Measurements from ENCODE around the gene RIOK1.
"Not testable (repeated sequence)": the region's sequence is repeated elsewhere in the genome, so short reads cannot be mapped to it uniquely, and the experiment has no call there.

The RIOK1 gene

DNA sequence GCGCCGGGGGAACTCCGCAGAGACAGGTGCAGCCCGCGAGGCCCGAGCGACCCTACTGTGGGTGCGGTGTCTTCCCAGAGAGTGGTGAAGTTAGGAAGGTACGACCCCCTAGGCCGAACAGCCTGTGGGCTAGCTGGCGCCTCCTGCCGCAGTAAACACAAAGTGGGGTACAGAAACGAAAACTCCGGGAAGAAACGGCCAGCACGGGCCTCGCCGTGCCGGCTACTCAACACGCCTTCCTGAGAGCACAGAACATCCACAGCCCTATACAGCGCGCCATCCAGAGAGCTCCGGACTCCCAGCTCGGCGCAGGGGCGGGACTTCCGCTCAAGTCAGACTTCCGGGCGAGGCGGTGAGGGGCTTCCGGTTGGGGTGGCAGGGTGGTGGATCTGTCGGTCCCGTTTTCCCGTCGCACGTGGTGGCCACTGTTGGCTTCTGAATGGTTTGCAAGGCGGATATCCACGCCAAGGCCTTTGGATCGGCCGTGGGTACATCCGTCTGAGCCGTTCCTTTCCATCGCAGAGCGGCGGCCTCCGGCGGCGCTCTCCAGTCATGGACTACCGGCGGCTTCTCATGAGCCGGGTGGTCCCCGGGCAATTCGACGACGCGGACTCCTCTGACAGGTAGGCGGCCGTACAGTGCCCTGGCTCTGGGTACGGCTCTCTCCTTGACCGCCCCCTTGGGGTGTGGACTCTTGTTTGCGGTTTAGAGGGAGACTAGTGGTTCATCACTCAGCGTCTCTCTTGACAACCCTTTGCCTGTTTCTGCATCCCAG, at the start of gene RIOK1, which contains the start of gene CAGE1:
RIOK1 (plus strand) TSS at position 358 of the 775 bp plus-strand sequence; CDS start at position 553, 195 bp downstream.
CAGE1 (minus strand) TSS at position 292 of the 775 bp plus-strand sequence. CDS start 2,569 bp downstream, outside the sequence.
- DNase-seq (ENCODE audit: low read depth, low spot score), result peak; percentile 90

DNA sequence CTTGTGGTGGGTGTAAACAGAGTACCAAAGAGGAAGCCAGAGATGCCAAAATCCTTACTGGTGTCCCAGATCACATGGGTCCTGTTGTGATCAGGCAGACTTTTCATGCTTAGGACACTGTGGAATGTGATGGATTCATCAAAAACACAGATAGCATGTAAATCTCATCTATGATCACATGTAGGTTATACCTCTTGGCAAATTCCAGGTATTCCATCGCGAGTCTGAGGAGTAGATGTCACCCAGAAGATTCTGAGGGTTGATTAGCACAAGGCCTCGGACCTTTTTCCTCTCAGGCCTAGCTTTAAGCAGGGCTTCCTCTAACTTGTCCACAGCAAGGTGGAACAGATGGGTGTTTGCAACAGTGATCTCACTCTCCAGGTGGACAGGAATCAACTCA, 48.3 kb upstream of the RIOK1 start:
- no peak for DNase-seq (ENCODE audit: low read depth, low spot score)

DNA sequence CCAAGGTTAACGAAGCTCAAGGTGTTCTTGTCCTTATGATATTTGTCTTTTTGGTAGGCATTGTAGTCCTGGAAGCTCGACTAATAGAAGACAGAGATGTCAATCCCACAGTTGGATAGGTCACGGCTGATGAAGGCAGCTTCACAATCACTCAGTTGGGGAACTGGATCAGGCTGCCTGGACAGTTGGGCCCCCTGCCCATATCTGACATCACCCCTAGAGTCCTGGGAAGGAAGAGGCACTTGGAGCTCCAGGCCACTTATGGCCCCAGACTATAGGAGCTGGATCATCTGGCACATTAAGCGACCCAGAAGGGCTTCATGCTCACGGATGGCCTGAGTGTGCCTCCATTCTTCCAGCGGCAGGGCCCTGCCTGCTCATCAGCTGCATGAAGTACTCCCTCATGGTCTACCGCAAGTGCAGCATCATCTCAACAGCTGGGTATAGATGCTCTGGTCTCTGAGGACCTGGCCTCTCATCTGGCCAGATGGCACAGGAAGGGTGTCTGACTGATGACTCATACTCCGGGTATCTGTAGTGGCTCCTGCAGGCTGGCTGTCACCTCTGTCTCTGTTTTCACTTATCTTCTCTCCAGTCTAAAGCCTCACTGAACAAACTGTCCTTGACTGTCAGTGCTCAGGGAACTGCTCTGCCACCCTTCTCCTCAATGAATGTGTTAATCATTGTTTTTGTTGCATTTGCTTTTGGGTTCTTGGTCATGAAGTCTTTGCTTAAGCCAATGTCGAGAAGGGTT, 47.4 kb upstream of the RIOK1 start:
- DNase-seq (ENCODE audit: low read depth, low spot score), result no peak

DNA sequence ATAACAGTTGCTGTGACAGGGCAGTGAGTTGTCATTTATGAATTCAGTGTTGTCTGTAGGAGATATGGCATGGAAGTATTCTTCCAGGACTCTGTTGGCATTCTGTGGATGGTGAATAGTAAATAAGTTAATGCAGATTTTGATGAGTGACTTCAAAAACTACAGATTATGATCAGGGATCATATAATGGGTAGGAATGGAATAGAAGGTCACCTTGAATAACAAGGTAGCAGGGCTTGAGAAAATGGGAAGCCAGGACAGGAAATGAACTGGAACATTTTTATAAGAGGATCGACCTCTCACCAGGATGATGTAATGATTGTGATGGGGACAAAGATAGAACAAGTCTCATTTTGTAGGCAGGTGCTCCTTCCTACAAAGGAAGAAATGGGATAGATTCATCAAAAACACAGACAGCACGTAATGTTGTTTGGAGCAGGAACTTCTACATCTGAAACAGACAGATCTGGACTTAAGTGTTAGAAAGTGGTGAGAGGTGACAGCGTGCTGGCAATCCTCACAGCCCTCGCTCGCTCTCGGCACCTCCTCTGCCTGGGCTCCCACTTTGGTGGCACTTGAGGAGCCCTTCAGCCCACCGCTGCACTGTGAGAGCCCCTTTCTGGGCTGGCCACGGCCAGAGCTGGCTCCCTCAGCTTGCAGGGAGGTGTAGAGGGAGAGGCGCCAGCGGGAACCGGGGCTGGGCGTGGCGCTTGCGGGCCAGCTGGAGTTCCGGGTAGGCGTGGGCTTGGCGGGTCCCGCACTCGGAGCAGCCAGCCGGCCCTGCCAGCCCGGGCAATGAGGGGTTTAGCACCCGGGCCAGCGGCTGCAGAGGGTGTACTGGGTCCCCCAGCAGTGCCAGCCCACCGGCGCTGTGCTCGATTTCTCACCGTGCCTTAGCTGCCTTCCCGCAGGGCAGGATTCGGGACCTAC, 45.8 kb upstream of the RIOK1 start:
- DNase-seq (ENCODE audit: low read depth, low spot score), result no peak

DNA sequence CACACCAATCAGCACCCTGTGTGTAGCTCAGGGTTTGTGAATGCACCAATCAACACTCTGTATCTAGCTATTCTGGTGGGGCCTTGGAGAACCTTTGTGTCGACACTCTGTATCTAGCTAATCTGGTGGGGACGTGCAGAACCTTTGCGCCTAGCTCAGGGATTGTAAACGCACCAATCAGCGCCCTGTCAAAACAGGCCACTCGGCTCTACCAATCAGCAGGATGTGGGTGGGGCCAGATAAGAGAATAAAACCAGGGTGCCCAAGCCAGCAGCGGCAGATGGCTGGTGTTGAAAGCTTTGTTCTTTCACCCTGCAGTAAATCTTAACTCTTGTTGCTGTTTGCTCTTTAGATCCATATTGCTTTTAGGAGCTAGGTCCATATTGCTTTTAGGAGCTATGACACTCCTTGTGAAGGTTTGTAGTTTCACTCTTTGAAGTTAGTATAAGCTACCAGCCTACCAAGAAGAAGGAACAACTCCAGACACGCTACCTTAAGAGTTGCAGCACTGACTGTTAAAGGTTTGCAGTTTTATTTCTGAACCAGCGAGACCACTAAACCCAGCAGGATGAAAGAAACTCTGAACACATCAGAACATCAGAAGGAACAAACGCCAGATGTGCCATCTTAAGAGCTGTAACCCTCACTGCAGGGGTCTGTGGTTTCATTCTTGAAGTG, 44.7 kb upstream of the RIOK1 start:
- DNase-seq (ENCODE audit: low read depth, low spot score), result not testable (repeated sequence)

DNA sequence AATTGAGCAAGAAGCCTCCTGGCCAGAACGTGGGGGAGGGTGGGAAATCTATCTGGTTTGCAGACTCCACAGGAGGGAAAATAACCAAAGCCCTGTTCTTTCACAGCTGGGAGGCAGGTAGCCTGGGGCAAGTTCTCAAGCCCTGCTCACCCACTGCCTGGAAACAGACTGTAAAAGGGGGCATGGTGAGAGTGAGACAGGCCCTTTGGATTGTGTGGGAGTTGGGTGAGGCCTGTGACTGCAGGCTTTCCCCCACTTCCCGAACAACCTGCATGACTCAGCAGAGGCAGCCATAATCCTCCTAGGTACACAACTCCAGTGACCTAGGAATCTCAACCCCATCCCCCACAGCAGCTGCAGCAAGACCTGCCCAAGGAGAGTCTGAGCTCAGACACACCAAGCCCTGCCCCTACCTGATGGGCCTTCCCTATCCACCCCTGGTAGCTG, 42.0 kb upstream of the RIOK1 start:
- DNase-seq (ENCODE audit: low read depth, low spot score), result not testable (repeated sequence)

DNA sequence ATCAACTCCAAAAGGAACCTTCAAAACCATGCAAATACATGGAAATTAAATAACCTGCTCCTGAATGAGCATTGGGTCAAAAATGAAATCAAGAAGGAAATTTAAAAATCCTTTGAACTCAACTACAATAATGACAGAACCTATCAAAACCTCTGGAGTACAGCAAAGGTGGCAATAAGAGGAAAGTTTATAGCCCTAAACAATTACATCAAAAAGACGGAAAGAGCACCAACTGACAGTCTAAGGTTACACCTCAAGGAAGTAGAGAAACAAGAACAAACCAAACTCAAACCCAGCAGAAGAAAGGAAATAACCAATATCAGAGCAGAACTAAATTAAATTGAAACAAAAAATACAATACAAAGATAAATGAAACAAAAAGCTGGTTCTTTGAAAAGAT, 39.0 kb upstream of the RIOK1 start:
- not testable (repeated sequence) for DNase-seq (ENCODE audit: low read depth, low spot score)

DNA sequence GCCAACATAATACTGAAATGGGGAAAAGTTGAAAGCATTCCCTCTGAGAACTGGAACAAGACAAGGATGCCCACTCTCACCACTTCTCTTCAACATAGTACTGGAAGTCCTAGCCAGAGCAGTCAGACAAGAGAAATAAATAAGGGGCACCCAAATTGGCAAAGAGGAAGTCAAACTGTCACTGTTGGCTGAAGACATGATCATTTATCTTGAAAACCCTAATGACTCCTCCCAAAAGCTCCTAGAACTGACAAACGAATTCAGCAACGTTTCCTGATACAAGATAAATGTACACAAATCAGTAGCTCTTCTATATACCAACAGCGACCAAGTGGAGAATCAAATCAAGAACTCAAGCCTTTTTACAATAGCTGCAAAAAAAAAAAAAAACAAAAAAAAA, 37.7 kb upstream of the RIOK1 start:
- not testable (repeated sequence) for DNase-seq (ENCODE audit: low read depth, low spot score)

DNA sequence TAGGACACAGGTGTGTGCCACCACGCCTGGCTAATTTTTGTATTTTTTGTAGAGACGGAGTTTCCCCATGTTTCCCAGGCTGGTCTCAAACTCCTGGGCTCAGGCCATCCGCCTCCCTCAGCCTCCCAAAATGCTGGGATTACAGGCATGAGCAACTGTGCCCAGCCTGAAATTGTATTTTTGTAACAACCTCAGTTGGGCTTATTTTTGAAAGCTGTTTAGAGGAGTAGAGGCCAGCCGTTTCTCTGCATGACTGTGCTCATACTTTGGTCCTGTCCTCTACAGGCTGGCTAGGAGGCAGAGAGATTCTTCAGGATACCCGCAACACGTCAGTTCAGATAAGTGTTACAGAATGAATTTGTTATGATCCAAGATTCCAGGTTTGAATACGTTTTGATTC, 22.2 kb upstream of the RIOK1 start:
- no peak for DNase-seq (ENCODE audit: low read depth, low spot score)

DNA sequence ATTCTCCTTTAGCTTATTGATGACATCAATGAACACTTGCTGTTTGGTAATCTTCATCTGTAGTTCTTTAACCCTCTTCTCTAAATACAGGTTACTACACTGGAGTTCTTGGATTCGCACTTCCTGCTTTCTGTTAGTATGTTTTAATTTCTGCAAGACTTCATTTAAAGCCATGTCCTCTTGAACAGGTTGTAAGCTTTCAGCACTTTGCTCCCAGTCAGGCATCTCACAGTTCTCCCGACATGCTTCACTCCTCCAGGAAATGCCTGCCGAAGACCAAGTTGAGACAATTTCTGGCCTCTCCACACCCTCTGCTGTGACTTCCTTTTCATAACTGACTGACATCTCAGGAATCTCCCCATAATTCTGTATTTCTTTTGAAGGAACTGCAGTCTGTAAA, 15.9 kb upstream of the RIOK1 start:
- no peak for DNase-seq (ENCODE audit: low read depth, low spot score)

DNA sequence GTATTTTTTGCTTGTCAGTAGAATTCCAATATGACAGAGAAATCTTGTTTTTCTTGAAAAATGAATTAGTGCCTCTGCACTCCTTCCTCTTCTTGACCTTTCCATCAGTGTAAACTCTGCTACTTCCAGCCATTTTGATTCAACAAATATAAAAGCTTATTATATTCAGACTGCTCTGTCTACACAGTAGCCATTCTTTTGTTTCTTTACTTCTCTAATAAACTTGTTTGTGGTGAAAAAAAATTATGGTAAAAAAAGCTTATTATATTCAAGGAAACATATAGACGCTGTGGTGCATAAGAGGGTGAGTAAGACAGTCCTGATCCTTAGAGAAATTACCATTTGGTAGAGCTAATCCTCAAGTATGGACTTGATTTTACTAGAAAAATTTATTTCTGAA, 11.6 kb upstream of the RIOK1 start:
- DNase-seq (ENCODE audit: low read depth, low spot score), result no peak

DNA sequence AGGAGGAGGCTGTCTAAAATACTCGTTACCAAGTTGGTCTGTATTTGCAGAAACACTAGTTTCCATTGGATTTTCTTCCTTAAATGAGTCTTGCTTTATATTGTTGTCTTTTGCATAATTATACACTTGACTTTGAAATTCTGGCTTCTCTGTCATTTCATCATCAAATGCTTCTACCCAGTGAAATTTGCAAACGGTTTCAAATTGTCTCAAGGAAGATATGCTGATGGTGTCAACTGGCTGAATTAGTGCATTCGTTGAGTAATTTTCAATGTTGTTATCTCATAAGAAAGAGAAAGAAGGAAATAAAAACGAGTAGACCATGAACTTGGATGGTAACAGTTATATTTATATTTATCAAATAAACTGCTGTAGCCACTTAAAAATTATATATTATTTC, 10.9 kb upstream of the RIOK1 start:
- no peak for DNase-seq (ENCODE audit: low read depth, low spot score)

DNA sequence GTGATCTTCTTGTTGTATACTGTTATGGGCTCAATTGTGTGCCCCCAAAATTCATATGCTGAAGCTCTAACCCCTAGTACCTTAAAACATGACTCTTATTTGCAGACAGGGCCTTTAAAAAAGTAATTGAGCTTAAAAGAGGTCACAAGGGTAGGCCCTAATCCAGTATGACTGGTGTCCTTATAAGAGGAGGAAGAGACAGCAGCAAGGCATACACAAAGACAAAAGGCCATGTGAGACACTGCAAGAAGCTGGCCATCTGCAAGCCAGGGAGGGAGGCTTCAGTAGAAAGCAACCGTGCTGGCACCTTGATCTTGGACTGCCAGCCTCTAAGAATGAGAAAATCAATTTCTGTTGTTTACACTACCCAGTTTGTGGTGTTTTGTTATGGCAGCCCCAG, 8.5 kb upstream of the RIOK1 start:
- DNase-seq (ENCODE audit: low read depth, low spot score), result no peak

DNA sequence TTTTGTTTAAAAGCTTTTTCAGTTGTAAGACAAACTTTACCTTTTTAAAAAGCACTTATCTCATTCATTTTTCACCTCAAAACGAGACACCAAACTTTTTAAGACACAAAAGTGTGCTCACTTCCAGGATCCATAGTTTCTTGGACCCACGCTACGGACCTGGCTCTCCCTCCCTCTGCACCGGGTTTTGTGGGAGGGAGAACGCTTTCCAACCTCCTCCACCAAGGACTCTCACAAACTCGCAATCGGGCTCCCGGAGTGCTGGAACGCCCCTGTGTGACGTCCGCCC, 502 bp upstream of the RIOK1 start:
- DNase-seq (ENCODE audit: low read depth, low spot score), result no peak

DNA sequence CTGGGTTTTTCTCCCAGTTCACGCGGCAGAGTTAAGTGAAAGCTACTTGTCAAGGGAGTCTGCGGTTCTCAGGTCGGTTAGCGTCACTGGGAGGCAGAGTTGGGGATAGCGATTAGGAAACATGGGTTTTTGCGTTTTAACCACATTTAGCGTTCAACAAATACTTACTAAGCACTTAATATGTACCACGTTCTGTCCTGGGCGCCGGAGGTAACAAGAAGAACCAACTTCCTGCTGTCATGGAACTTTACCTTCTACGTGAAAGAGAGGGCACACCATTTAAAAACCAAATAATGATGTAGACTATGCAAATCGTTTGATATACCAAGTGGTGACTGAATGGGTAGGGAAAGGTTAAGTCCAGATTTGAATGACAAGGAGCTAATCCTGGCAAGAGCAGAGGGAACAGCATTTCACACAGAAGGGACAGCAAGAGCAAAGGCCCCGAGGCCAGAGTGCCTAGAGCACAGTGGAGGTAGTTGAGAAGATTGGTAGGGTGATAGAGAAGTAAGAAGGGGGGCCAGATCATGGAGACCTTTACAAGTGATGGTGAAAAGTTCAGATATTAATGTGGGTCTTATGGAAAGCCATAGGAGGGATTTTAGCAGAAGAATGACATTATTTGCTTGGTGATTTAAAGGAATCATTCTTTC, 744 bp downstream of the RIOK1 start:
- DNase-seq (ENCODE audit: low read depth, low spot score), result no peak

DNA sequence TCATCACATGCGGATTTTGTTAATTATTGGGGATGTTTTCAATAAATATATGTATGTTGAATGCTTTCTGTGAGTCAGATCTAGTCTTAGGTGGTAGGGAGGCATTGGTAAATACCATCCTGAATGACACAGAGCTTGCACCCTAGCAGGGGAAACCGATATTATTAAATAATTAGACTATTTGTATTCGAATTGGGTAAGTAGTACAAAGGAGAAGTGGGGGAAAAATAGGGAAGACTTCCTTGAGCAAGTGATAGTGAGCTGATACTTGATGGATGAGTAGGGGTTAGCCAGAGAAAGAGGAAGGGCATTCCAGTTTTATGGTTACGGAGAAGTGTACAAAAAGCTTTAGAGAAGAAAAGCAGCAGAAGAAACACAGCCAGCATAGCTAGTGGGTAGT, 1.5 kb downstream of the RIOK1 start:
- DNase-seq (ENCODE audit: low read depth, low spot score), result no peak

DNA sequence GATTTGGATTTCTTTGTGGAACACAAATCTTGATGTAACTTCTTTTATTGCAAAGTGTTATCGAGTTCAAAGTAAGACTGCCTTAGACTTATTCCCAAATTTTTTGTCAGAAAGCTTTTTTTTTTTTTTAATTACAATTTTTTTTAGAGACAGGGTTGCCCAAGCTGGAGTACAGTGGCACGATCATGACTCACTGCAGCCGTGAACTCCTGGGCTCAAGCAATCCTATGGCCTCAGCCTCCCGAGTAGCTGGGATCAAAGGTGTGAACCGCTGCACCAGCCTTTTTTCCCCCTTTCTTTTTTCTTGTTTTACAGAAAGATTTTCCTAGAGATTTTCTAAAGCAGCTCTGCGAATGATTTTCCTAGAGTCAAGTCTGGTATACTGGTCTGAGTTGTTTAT, 2.8 kb downstream of the RIOK1 start:
- DNase-seq (ENCODE audit: low read depth, low spot score), result no peak

DNA sequence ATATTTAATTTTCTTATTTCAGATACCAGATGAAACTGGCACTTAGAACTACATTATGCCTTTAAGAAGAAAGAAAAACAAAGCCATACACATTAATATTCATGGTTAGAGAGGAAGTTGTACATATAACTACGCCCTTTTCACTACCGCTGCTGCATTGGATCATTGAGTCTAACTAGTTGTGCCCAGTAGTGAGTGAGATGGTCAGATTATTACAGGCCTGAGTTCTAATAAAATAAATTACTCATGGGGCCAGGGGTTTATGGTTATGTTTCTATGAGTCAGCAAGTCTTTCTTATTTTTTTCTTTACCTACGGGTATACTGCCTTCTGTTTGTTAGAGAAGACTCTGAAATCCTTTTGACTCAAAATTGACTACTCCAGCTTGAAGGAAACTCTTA, 11.5 kb downstream of the RIOK1 start:
- no peak for DNase-seq (ENCODE audit: low read depth, low spot score)

DNA sequence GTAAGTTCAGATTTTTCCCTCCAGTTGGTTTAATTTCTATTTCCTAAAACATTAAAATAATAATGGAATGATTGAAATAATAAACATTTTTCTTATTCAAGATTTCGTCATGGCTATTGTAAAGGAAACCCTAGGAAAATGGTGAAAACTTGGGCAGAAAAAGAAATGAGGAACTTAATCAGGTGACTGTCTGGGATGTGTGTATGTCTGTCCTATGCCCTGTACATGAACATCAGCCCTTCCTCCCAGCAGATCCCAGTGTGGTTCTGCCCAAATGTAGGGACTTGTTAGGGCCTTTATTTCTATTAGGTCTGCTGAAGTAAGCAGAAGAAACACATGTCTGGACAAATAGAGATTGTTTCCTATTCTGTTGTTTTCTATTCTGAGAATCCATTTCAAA, 13.1 kb downstream of the RIOK1 start:
- no peak for DNase-seq (ENCODE audit: low read depth, low spot score)

DNA sequence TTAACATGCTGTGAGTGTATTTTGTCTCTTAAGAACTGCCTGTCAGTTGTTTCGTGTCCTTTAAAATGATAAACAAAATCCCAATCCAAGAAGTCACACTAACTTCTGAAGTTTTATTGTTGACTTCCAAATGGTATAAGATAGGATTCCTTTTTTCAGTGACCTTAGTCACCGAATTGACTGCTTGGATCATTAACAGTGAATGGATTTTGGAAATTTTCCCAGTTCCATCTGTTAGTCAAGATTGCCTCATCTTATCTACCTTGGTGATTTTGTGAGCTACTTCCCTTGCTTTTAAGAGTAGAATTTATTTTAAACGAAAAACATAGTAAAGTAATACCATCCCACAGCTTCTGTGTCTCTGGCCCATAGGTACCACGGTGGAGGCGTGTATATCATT, 14.9 kb downstream of the RIOK1 start:
- no peak for DNase-seq (ENCODE audit: low read depth, low spot score)

DNA sequence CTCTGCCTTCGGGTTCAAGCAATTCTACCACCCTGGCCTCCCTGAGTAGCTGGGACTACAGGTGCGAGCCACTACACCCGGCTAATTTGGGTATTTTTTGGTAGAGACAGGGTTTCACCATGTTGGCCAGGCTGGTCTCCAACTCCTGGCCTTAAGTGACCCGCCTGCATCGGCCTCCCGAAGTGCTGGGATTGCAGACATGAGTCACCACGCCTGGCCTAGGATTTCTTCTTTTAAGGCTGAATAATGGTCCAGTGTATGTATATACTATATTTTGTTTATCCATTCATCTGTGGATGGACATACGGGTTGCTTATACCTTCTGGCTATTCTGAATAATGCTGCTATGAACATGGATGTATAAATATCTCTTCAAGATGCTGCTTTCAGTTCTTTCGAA, 17.1 kb downstream of the RIOK1 start:
- no peak for DNase-seq (ENCODE audit: low read depth, low spot score)

Measured in activated CD4-positive, CD25-positive, alpha-beta regulatory T cell treated with anti-CD3 and anti-CD28 coated beads, Interleukin-2, amount 50 U/mL, for 16 hours (primary cell).